GM12864 (cell line): Measurements from ENCODE around the gene PALMD.

Experiments
- DNase-seq: peaks from one replicate; pipeline ENCODE4 v3.0.0-alpha.2; 2011; ENCODE audit warnings: low read depth
- H3K4me3 ChIP-seq: 2 replicates; pipeline ENCODE4 v1.5.1; 2011; ENCODE audit warnings: mild to moderate bottlenecking, low read depth, low read length, control low read depth
- TF ChIP-seq, protein P1 (sequence below): IDR thresholded peaks from 2 replicates; pipeline ENCODE4 v1.5.1; 2011; ENCODE audit warnings: low read depth, mild to moderate bottlenecking, moderate library complexity, low read length, control low read depth, inconsistent platforms; ENCODE audit errors: missing control alignments

Gene PALMD

DNA sequence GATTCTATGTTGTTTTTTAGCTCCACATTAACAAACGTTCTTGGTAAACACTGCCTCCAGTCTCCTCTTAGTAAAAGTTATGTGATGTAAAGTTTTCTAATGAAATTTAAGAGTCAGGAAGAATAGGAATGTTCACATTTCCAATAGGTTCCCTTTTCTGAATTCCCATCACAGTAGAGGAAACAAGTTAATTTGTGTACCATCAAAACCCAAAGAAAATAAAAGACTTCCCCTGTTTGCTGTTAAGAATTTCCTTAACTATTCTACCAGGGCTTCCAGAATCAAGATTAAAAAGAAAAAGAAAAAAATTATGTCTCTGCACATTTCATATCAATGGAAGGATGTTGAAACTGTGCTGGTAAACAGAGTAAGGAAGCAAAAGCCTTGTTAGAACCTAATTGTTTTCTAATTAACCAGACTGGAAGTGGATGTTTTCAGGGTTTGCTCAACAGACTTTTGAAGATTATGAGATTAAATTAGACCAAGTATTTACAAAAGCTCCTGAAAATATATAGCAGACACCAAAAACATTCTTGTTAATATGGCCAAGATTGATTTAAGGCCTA, 43.4 kb upstream of the PALMD start:
- H3K4me3 ChIP-seq = no peak overlapping the region
- DNase-seq = no peak
- TF ChIP-seq, protein P1, sequence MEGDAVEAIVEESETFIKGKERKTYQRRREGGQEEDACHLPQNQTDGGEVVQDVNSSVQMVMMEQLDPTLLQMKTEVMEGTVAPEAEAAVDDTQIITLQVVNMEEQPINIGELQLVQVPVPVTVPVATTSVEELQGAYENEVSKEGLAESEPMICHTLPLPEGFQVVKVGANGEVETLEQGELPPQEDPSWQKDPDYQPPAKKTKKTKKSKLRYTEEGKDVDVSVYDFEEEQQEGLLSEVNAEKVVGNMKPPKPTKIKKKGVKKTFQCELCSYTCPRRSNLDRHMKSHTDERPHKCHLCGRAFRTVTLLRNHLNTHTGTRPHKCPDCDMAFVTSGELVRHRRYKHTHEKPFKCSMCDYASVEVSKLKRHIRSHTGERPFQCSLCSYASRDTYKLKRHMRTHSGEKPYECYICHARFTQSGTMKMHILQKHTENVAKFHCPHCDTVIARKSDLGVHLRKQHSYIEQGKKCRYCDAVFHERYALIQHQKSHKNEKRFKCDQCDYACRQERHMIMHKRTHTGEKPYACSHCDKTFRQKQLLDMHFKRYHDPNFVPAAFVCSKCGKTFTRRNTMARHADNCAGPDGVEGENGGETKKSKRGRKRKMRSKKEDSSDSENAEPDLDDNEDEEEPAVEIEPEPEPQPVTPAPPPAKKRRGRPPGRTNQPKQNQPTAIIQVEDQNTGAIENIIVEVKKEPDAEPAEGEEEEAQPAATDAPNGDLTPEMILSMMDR = no peak

GRCh38 chr1:99603699-99604560, 42.0 kb upstream of the PALMD start:
- DNase-seq = no peak
- TF ChIP-seq, protein P1 = no peak
- H3K4me3 ChIP-seq = no peak overlapping the region

- no peak overlapping the region for H3K4me3 ChIP-seq
- TF ChIP-seq, protein P1 = no peak
- DNase-seq = no peak
Measured at GRCh38 chr1:99606306-99606705, 39.6 kb upstream of the PALMD start.

DNA sequence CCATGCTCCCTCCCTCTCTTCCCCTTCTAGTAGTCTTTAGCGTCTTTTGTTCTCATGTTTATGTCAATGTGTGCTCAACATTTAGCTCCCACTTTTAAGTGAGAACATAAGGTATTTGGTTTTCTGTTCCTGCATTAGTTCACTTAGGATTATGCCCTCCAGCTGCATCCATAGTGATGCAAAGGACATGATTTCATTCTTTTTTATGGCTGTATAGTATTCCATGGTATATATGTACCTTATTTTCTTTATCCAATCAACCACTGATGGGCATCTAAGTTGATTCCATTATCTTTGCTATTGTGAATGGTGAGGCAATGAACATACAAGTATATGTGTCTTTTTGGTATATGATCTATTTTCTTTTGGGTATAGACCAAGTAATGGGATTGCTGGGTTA, 38.3 kb upstream of the PALMD start:
- no peak for DNase-seq
- H3K4me3 ChIP-seq = no peak overlapping the region
- TF ChIP-seq, protein P1 = no peak

DNA sequence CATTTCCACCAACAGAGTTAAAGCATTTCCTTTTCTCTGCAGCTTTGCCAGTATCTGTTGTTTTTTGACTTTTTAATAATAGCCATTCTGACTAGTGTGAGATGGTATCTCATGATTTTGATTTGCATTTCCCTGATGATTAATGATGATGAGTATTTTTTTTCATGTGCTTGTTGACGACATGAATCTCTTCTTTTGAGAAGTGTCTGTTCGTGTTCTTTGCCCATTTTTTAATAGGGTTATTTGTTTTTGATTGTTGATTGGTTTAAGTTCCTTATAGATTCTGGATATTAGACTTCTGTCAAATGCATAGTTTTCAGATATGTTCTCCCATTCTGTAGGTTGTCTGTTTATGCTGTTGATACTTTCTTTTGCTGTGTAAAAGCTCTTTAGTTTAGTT, 37.9 kb upstream of the PALMD start:
- TF ChIP-seq, protein P1 = no peak
- H3K4me3 ChIP-seq = no peak overlapping the region
- DNase-seq = no peak

DNA sequence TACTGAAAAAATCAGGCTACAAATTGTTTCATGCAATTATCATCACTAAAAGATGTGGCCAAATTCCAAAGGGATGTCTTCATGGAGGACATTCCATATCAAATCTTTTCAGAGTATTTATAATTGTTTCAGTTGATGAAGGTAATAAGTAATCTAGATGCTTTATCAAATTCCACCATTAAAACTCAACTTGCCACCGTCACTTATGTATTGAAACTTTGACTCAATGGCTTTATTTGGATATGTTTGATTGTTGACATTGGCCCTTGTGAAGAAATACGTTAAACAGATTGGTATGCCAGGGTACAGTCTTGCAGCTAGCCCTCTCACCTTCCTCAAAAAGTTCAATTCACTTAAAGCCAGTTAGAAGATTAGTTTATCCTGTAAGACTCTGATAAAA, 32.2 kb upstream of the PALMD start:
- TF ChIP-seq, protein P1 = no peak
- DNase-seq = no peak

More for the DNA sequence above, 32.2 kb upstream of the PALMD start:
- no peak overlapping the region for H3K4me3 ChIP-seq
